Myocyte (in vitro differentiated cells): ENCODE measurements around the gene NSA2. TPM values are rescaled to one million over a fixed set of nuclear protein-coding genes. Genes with fewer than 3 reads are reported as not detected.

Experiments used
- DNase-seq: peaks from one replicate; pipeline ENCODE4 v3.0.0-alpha.2; 2012; ENCODE audit warnings: low read depth
- total RNA-seq: library from RNA; depleted of rRNA; stranded (reverse); fragments of >200 nt; gene quantifications from 2 replicates; pipeline ENCODE4 v1.2.3, GENCODE V29; 2014

The NSA2 gene
- total RNA-seq, 1 donor from 2014 or later, result 108 TPM

DNA sequence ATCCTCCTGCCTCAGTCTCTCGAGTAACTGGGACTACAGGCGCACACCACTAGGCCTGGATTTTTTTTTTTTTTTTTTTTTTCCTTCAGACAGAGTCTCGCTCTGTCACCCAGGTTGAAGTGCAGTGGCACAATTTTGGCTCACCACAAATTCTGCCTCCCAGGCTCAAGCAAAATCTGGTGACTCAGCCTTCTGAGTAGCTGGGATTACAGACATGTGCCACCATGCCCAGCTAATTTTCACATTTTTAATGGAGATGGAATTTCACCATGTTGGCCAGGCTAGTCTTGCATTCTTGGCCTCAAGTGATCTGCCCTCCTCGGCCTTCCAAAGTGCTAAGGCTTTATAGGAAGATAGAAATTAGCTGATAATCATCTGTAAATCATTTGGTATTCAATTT is 43.9 kb downstream of the NSA2 start:
- DNase-seq, result peak; percentile 47

DNA sequence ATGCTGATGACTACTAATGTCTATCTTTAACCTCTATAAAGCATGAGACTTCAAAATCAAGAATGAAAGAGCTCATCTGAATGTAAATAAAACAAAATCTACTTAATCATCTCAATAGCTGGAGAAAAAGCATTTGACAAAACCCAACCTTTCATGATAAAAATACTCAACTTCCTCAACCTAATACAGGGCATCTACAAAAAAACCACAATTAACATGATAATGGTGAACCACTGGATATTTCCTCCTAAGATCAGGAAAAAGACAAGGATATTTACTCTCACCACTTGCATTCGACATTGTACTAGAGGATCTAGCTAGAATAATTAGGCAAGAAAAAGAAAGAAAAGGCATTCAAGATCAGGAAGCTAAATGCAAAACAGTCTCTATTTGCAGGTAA is 49.8 kb downstream of the NSA2 start:
- DNase-seq, result no peak

DNA sequence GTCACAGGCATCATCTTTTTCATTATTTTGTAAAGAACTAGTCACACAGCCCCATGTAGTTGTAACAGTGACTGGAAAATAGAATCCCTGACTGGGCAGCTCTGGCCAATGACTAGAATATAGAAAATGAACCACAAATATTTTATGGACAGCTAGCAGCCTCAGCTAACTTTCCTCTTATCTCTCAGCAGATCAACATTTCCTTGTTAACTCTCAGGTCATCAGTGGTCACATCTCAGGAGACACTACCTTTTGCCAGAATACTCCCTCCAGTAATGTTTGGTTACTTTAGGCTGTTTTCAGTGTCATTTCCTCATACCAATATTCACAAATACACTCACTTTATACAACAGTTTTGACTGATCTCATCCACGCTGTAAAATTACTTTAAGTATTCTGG is 55.2 kb downstream of the NSA2 start:
- no peak for DNase-seq

DNA sequence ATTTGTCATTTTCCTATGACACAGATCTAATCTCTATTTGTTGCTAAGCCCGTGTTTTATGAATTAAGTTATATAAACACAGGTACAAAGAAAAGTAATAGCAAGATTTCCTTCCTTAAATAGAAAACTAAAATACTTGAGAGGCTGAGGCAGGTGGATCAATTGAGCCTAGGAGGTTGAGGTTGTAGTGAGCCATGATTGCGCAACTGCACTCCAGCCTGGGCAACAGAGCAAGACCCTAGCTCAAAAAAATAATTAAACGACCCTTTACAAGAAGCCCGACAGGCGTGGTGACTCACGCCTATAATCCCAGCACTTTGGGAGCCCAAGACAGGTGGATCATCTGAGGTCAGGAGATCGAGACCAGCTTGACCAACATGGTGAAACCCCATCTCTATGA is 62.4 kb downstream of the NSA2 start:
- DNase-seq, result no peak

Other genes starting within 250 kb of the NSA2 start
- gene ENC1, start 126.5 kb upstream of the NSA2 start, total RNA-seq, result 21.1 and 23.2 TPM in 2 replicates
- gene HEXB, start 82.0 kb upstream of the NSA2 start, total RNA-seq, result 135 and 173 TPM in 2 replicates
- gene GFM2, start 132 bp upstream of the NSA2 start, total RNA-seq, result 56.5 and 81.1 TPM in 2 replicates
- 3.0 and 3.2 TPM in 2 replicates for gene FAM169A, start 99.1 kb downstream of the NSA2 start, total RNA-seq